ENCODE measurements around the gene TMEM235.
A peak's percentile ranks its signal among the peaks of the same experiment; 100 is the strongest.

Gene TMEM235

DNA sequence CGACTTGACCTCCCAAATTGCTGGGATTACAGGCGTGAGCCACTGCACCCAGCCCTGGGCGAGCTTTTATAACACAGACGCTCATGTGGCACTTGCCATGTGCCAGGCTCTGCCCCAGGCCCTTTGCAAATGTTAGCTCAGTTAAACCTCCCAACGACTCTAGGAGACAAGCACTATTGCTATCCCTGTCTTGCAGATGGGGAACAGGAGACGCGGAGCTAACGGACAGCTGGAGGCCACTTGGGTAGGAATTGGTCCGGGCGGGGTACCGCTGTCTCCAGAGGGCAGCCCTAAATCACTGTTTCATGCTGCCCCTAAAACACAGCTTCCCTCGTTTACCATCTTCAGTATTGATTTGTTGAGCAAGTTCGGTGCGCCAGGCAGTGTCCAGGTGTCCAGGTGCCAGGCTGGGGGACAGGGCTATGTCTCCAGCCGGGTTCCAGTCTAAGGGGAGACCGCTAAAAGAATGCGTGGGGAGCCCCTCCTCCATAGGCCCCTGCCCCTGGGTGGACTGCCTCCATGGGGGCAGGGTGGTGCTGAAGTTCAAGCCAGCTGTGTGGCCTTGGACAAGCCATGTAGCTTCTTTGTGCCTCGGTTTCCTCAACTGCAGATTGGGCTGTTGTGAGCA lies 23.7 kb downstream of the TMEM235 start:
- H3K9me3 Mint-ChIP-seq = no peaks in the 10 kb centered on the region
- ATAC-seq = no peak
- H3K4me3 Mint-ChIP-seq = peak overlapping the region; percentile 42
- H3K36me3 Mint-ChIP-seq = no peaks in the 10 kb centered on the region
- peaks cover 9% of the 10 kb centered on the region for H3K27me3 Mint-ChIP-seq
- H3K4me1 Mint-ChIP-seq = peaks cover 56% of the 10 kb centered on the region
- no peak overlapping the region for H3K27ac Mint-ChIP-seq

DNA sequence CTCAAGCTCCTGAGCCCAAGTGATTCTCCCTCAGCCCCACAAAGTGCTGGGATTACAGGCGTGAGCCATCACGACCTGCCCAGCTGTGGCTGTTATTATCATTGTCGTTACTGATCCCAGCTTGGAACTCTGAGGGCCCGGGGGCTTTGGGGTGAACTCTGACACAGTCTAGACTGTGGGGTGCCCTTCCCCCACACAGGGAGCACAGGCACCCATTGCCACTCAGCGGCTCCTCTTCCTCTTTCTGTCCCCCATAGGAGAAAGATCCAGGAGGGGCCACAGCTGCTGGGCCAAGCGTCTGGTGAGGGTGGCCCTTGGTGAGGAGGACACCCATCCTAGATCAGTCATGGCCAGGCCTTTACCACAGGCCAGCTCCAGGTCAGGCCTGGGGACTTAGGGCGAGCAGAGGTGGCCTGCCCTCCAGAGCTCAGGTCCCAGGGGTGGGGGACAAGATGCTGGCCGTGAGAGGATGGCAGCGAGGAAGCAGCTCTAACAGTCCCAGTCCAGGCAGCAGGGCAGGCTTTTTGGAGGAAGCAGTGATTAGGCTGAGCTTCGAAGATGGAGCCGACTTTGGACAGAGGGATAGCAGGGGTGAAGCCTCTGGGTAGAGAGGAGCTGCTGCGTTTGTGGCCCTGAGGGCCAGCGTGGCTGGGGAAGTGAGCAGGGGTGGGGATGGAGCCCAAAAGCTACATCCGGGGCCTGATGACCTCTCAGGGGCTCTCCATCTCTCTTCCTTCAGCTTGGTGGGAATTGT lies 24.7 kb downstream of the TMEM235 start:
- no peak for ATAC-seq
- H3K27ac Mint-ChIP-seq = no peak overlapping the region
- no peak overlapping the region for H3K4me3 Mint-ChIP-seq
- peaks cover 46% of the 10 kb centered on the region for H3K4me1 Mint-ChIP-seq
- no peaks in the 10 kb centered on the region for H3K36me3 Mint-ChIP-seq
- peaks cover 10% of the 10 kb centered on the region for H3K27me3 Mint-ChIP-seq
- H3K9me3 Mint-ChIP-seq = no peaks in the 10 kb centered on the region

DNA sequence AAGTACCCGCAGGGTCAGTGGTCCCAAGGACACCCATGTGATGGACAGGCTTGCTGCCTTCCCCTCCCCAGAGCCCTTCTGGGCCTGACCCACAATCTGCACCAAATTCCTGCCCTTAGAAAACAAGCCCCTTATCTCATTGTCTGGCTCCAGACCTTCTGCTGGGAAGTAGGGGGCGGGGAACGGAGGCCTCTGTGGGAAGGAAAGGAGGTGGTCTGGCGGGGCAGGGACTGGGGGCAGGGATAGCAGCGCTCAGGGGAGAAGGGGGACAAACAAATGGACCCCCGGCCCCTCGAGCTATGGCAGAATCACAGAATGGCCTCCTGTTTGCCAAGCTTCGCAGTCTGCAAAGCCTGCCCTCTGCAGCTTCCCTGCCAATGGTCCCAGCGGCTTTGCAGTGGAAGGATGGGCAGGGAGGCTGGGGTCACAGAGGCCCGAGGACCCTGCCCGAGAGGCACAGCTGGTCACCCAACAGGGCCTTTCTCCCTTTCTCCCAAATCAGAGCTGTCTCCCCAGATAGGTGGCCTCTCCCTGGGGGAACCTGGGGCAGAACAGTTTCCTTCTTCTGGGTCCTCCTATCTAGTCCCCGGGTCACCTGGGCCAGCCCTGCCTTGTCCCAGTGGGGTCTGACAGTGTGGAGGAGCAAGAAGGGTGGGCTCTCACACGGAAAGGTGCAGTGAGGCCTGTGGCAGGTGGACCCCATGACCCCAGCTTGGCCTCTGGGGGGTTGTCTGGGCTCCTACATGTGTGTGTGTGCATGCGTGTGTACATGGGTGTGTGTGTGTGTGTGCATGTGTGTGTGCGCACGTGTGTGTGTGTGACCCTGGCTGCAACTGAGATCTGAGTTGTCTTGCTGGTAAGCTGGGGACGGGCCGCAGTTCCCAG lies 25.5 kb downstream of the TMEM235 start:
- H3K36me3 Mint-ChIP-seq = no peaks in the 10 kb centered on the region
- no peak overlapping the region for H3K27ac Mint-ChIP-seq
- H3K27me3 Mint-ChIP-seq = peaks cover 10% of the 10 kb centered on the region
- peaks cover 38% of the 10 kb centered on the region for H3K4me1 Mint-ChIP-seq
- H3K9me3 Mint-ChIP-seq = no peaks in the 10 kb centered on the region
- ATAC-seq = no peak
- no peak overlapping the region for H3K4me3 Mint-ChIP-seq

DNA sequence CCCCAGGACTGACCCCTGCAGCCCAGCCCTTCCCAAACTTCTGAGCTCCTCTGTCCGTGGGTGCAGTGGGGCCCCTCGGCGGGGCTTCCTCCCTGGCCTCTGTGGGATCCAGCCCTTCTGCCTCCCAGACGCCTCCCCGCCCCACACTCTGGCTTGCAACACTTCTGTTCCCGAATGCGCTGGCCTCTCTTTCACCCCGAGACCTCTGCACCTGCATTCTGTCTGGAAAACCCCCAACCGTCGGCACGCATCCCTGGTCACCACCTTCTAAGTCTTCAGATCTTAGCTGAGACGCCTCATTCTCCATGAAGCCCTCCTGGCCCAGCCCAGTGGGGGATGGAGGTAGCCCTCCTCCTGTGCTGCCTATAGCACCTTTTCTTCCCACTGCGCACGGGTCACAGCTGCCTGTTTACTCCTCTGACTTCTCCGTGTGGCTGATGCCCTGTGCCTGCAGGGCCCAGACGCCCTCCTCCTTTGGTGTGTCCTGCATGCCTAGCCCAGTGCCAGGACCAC lies 26.4 kb downstream of the TMEM235 start:
- no peaks in the 10 kb centered on the region for H3K9me3 Mint-ChIP-seq
- H3K27ac Mint-ChIP-seq = no peak overlapping the region
- no peak overlapping the region for H3K4me3 Mint-ChIP-seq
- peaks cover 10% of the 10 kb centered on the region for H3K27me3 Mint-ChIP-seq
- H3K4me1 Mint-ChIP-seq = peaks cover 32% of the 10 kb centered on the region
- H3K36me3 Mint-ChIP-seq = no peaks in the 10 kb centered on the region
- peak; percentile 56 for ATAC-seq

DNA sequence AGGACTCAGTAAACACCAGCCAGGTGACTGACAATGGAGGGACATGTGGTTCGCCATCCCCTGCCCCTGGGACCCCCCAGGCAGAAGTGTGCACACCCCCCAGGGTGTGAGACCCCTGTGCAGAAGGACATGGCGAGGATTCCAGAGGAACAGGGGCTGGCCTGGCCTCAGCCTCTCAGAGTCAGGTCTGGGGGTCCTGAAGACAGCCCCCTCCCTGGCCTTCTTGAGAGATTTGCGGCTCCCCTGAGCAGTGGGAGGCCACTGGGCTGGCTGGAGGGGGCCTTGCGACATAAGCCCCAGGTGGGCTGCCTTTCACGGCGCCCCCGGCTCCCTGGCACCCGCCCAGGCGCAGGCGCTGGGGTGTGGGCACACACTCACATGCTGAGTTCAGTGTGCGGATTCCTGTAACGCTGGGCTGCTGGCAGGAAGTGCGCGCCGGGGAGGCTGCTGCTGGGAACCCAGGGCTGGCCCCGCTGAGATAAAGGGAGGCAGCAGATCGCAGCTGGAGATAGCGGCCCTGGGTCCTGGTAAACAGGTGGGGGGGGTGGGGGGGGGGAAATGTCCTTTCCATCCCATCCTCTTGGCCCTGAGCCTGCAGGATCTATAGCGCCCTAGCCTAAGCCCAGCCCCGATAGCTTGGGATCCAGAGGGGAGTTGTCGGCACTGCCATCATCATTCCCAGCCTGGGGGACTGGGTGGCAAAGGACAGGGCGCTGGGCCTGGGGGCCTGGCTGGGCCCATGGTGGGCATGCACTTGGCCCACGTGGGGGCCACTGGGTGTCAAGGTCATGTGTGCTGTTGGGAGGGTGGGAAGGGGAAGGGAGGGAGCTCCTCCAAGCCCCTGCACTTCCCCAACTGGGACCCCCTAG lies 27.1 kb downstream of the TMEM235 start:
- peaks cover 31% of the 10 kb centered on the region for H3K4me1 Mint-ChIP-seq
- peaks cover 10% of the 10 kb centered on the region for H3K27me3 Mint-ChIP-seq
- peak overlapping the region; percentile 16 for H3K4me3 Mint-ChIP-seq
- no peaks in the 10 kb centered on the region for H3K9me3 Mint-ChIP-seq
- peak; percentile 25 for ATAC-seq
- H3K36me3 Mint-ChIP-seq = no peaks in the 10 kb centered on the region
- H3K27ac Mint-ChIP-seq = peak overlapping the region; percentile 2

DNA sequence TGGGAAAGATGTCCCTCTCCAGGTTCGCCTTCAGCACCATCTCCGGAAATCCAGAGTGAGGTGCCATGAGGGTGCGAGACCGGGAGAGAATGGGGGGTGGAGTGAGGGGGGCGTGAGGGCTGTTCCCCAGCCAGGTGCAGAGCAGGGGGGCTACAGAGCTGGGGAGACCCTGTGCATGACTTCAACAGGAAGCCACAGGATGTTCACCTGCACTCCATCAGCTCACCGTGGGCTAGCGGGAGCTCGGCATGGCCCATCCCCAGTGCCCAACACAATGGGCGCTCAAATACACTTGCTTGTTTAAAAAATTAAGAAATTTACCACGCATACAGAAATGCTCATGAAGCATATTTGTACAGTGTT lies 27.7 kb downstream of the TMEM235 start:
- Mint-ChIP-seq H3K27me3 (peaks cover 10% of the 10 kb centered on the region), H3K9me3 (no peaks in the 10 kb centered on the region), H3K27ac (no peak overlapping the region), H3K36me3 (no peaks in the 10 kb centered on the region), H3K4me3 (no peak overlapping the region), H3K4me1 (peaks cover 31% of the 10 kb centered on the region)
- ATAC-seq = no peak

DNA sequence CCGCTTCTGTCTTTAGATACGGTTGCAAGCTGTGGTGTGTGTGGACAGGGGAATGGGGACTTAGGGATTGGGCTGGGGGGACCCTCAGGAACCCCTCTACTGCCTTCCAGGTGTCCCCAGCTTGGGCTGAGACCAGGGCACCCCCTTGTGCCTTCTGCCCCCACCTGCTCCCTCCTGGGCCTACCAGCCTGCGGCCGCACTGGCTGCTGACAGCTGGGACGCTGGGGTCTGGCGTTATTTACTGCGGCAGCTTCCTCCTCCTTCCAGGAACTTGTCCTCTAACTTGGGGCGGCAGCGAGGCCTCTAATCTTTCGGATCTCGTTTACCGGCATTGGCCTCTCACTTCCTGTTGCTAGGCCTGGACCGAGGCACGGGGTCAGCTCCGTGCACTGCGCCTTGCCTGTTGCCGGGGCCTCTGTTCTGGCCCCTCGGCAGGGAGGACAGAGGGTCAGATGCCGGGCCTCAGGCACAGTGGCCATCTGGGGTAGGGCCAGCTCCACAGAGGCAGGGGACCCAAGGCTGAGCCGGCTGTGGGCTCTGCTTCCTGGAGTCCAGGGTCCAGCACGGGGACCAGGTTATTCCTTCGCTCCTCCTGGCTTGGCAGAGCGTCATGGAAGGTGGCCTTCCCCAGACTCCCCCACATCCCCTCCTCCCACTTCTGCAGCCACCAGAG lies 31.8 kb downstream of the TMEM235 start:
- Mint-ChIP-seq H3K4me1 (peaks cover 21% of the 10 kb centered on the region), H3K27ac (peak overlapping the region; percentile 20), H3K36me3 (no peaks in the 10 kb centered on the region), H3K9me3 (no peaks in the 10 kb centered on the region), H3K27me3 (peaks cover 10% of the 10 kb centered on the region), H3K4me3 (no peak overlapping the region)
- ATAC-seq = no peak

DNA sequence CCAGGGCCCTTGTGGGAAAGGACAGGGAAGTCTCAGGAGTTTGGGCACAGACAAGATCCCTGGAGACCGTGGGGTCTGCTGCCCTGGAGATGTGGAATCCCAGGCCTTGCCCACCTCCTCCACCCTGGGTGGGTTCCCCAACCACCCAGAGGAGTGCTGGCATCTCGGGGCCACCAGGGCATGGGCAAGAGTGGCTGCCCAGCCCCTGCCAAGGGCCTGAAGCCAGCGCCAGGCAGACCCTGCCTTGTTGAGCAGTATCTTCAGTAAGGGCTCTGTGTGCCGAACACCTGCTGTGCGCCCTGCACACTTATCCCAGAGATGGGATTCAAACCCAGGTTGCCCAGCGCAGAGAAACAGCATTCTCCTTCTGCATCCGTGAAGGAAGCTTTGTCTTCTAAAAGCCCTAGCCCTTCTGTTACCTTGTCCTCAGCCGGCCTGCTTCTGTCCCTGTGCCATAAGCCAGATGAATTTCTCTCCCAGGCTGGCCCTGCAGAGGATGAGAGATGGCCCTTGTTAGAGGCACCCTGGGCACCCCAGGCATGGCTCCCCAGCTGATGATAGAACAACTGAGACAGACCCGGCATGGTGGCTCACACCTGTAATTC lies 32.4 kb downstream of the TMEM235 start:
- Mint-ChIP-seq H3K27ac (peak overlapping the region; percentile 20), H3K4me3 (no peak overlapping the region), H3K9me3 (no peaks in the 10 kb centered on the region), H3K27me3 (peaks cover 10% of the 10 kb centered on the region), H3K4me1 (peaks cover 15% of the 10 kb centered on the region), H3K36me3 (no peaks in the 10 kb centered on the region)
- no peak for ATAC-seq

DNA sequence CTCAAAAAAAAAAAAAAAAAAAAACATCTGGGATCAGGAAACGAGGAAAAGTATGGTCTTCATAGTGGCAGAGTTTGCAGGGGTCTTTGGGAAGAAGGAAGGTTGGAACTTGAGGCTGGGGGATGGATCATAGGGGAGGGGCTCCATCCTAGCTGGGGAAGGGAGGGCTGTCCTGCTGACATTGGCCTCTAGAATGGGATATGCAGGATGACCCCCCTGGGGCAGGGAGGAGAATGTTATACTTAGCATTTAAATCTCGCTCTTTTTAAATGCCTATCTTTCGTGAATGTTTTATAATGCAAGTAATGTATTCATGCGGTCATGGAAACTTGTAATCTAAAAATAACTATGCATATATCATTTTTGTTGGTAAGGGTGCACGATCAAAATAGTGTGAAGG lies 33.2 kb downstream of the TMEM235 start:
- Mint-ChIP-seq H3K9me3 (no peaks in the 10 kb centered on the region), H3K27ac (no peak overlapping the region), H3K27me3 (peaks cover 6% of the 10 kb centered on the region), H3K36me3 (no peaks in the 10 kb centered on the region), H3K4me1 (peaks cover 14% of the 10 kb centered on the region), H3K4me3 (no peak overlapping the region)
- no peak for ATAC-seq

DNA sequence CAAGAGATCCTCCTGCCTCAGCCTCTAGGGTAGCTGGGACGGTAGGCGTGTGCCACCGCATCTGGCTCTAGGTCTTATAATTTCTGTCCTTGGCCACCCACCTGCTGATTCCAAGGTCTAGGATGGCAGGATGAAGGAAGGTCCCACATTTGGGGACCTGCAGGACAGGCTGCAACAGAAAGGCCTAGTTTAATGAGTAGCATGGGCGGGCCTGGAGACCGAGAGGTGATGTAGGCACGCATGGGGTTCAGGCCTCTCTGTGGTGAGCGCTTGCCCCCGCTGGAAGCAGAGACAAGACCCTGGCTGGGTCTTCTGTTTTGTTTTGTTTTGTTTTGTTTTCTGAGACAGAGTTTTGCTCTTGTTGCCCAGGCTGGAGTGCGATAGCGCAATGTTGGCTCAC lies 33.7 kb downstream of the TMEM235 start:
- H3K27ac Mint-ChIP-seq = no peak overlapping the region
- H3K27me3 Mint-ChIP-seq = peaks cover 5% of the 10 kb centered on the region
- ATAC-seq = no peak
- peaks cover 14% of the 10 kb centered on the region for H3K4me1 Mint-ChIP-seq
- H3K9me3 Mint-ChIP-seq = no peaks in the 10 kb centered on the region
- no peaks in the 10 kb centered on the region for H3K36me3 Mint-ChIP-seq
- no peak overlapping the region for H3K4me3 Mint-ChIP-seq

DNA sequence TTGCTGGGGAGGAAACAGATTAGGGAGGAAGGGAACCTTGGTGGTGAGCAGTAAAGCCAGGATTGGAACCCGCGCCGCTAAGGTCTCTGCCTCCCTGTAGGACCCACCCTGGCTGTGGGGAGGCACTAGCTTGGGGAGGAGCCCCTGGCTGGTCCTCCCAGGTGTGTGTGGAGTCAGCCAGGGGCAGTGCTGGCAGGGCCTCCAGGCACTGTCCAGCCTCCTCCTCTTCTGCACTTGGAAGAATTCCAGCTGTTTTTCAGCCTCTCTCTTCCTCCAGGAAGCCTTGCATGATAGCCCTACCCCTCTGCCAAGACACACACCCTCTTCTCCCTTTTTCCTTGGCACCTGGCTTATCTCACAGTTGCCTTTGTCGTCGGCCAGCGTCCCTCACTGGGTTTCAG lies 34.8 kb downstream of the TMEM235 start:
- H3K27ac Mint-ChIP-seq = no peak overlapping the region
- peaks cover 15% of the 10 kb centered on the region for H3K27me3 Mint-ChIP-seq
- H3K4me3 Mint-ChIP-seq = no peak overlapping the region
- ATAC-seq = no peak
- H3K36me3 Mint-ChIP-seq = no peaks in the 10 kb centered on the region
- H3K9me3 Mint-ChIP-seq = no peaks in the 10 kb centered on the region
- H3K4me1 Mint-ChIP-seq = peaks cover 17% of the 10 kb centered on the region

DNA sequence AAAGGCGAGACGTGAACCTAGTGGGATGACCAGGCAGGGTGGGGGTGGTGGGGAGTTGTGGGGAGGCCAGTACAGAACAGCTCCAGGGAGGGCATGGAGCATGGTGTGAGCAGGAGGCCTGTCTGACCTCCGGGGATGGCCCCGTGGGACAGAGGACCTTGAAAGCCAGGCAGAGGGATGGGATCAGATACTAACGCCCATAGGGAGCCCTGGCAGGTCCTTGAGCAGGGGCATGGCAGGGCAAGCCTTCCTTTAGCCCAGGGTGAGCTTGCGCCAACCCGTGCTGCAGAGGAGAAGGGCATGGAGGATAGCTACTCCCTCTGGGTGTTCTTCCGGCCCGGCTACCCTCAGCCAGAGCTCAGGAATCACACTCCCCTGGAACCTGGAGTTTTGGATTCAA lies 35.3 kb downstream of the TMEM235 start:
- Mint-ChIP-seq H3K9me3 (no peaks in the 10 kb centered on the region), H3K4me1 (peaks cover 22% of the 10 kb centered on the region), H3K27me3 (peaks cover 20% of the 10 kb centered on the region), H3K4me3 (no peak overlapping the region), H3K27ac (no peak overlapping the region), H3K36me3 (no peaks in the 10 kb centered on the region)
- ATAC-seq = peak; percentile 24

DNA sequence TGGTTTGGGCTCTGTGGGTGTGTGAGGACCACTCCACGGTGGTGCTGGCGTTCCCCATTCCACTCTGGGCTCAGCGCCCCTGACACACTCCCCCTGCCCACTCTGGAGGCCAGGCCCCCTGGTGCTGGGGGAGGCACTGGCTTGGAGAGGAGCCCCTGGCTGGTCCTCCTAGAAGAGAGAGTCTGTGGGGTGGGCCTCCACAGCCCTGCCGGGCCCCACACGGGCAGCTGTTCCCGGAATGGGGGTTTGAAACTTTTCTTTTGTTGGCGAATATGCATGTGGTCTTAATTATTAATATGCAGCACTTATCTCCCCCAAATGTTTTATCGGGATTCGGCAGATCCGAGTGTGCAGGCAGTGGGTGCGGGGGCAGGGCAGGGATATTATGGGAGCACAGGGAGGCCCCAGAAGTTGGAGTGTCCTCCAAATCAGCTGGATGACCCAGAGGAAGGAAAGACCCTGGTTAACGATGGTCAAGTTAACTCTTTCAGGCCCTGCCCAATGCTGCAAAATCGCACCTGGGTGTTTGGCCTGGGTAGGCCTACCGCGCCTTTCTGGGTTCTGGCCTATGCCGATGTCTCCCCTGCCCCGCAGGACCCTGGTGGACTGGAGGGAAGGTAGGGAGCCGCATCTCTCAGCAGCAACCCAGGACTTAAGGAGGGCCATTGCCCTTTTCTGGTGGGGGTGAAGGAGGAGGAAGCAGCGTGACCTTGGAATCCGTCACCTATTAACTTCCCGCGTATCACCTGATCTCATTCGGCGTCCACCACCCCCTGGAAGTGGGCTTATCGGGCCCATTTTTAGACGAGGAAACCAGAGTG lies 36.0 kb downstream of the TMEM235 start:
- Mint-ChIP-seq H3K4me3 (no peak overlapping the region), H3K27ac (no peak overlapping the region), H3K4me1 (peaks cover 29% of the 10 kb centered on the region), H3K27me3 (peaks cover 27% of the 10 kb centered on the region), H3K36me3 (no peaks in the 10 kb centered on the region), H3K9me3 (no peaks in the 10 kb centered on the region)
- ATAC-seq = peak; percentile 21

Data from stimulated activated memory B cell treated with anti-CD40 and anti-IgM and Interleukin-4, amounts not matched to agents 10 μg/mL and 1 μg/mL and 100 μg/mL, for 72 hours (primary cell).